ENCODE results near the gene LNX2. TPM values are rescaled to one million over a fixed set of nuclear protein-coding genes. Genes with fewer than 3 reads are reported as not detected.

LNX2 gene
- total RNA-seq, 1 donor from 2014 or later: 15.1 TPM

DNA sequence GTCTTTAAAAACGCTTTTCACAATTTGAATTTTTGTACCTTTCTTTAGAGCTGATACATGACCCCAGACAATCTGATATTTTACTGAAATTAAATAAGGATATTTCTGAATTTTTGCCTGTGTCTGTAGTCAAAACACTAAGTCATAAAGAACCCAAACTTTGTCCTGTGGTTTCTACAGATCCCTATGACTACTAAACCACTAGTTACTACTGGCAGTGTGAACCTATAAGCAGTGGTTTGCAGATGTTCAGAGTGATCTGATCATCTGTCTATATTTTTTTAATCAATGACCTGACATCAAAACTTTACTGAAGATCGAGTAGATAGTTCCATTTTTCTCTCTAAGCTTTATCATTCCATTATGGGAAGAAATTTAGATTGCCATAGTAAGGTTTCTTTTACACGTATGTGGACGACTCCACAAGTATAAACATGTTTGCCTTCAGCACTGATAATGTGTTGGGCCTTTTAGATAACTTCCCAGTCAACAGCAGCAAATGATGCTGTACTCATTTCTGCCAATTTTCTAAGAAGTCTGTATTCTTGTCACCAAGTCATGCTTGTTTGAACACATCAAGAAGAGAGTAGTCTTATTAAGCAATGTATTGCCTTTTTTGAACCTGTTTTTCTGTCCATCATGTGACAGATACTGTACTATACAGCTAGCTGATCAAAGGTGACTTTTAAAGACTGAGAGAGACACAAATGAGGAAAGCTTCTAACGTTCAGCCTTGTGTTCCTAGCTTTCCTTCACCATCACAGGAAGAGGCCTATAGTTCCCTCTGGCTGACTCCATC is 23.2 kb upstream of the LNX2 start:
- Histone ChIP-seq H3K4me2 (no peak overlapping the region), H3F3A (ENCODE audit: low read depth) (no peaks in the 10 kb centered on the region), H3K27me3 (no peaks in the 10 kb centered on the region), H3K4me3 (no peak overlapping the region), H3K27ac (no peak overlapping the region), H3K9ac (no peak overlapping the region), H3K9me3 (ENCODE audit: low read depth) (no peaks in the 10 kb centered on the region), H3K79me2 (ENCODE audit: low read depth) (peaks cover 58% of the 10 kb centered on the region), H2AFZ (replicated peaks) (no peak overlapping the region), H3K4me1 (peaks cover 2% of the 10 kb centered on the region), H4K20me1 (ENCODE audit: low read depth) (peaks cover 34% of the 10 kb centered on the region), H3K36me3 (peaks cover 17% of the 10 kb centered on the region)
- TF ChIP-seq EZH2phosphoT487 (IDR thresholded peaks at IDR 0.05) (no peak), EZH2 (IDR thresholded peaks at IDR 0.05) (no peak)
- TF ChIP-seq, protein P1, sequence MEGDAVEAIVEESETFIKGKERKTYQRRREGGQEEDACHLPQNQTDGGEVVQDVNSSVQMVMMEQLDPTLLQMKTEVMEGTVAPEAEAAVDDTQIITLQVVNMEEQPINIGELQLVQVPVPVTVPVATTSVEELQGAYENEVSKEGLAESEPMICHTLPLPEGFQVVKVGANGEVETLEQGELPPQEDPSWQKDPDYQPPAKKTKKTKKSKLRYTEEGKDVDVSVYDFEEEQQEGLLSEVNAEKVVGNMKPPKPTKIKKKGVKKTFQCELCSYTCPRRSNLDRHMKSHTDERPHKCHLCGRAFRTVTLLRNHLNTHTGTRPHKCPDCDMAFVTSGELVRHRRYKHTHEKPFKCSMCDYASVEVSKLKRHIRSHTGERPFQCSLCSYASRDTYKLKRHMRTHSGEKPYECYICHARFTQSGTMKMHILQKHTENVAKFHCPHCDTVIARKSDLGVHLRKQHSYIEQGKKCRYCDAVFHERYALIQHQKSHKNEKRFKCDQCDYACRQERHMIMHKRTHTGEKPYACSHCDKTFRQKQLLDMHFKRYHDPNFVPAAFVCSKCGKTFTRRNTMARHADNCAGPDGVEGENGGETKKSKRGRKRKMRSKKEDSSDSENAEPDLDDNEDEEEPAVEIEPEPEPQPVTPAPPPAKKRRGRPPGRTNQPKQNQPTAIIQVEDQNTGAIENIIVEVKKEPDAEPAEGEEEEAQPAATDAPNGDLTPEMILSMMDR (IDR thresholded peaks at IDR 0.05): no peak
- Mint-ChIP-seq H3K4me1 (no peaks in the 10 kb centered on the region), H3K27ac (no peak overlapping the region), H3K4me3 (no peak overlapping the region), H3K27me3 (ENCODE audit: insufficient read depth, low read depth) (no peaks in the 10 kb centered on the region), H3K36me3 (peaks cover 7% of the 10 kb centered on the region), H3K9me3 (no peaks in the 10 kb centered on the region)
- no peak for DNase-seq (ENCODE audit: low spot score)

DNA sequence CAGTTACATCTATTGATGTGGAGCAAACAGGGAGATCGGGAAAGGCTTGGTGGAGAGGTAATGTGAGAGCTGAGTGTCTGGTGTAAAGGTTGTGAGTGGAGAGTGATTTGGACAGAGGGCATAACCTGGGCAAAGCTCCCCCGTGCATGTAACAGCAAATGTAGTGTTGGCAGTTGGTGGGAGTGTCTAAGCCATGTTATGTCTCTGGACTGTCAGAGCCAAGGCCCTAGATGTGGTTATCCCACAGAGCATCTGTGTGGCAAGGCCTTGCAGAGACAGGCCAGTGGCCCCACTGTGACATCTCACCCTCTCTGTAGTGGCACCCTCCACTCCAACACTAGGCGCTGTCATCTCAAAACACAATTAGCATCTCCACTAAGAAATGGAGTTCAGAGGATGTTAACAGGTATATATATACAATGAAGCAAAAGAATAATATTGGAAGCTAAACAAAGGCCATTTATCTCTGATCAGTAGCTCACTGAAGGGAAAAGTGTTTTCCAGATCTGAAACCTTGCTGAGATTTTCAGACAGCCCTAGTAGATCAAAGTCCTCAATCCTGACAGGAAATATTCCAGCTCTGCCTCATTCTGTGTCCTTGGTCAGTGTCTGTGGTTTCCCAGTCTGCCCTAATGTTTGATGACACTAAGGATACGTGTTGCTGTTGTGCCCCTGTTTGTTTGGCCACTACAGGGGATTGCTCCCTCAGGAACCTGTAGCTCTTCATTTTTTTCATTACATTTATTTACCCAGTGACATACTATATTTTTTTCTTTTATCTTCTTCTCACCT is 21.6 kb upstream of the LNX2 start:
- Mint-ChIP-seq H3K4me1 (peaks cover 8% of the 10 kb centered on the region), H3K9me3 (no peaks in the 10 kb centered on the region), H3K27me3 (ENCODE audit: insufficient read depth, low read depth) (no peaks in the 10 kb centered on the region), H3K4me3 (no peak overlapping the region), H3K27ac (no peak overlapping the region), H3K36me3 (peaks cover 2% of the 10 kb centered on the region)
- H3K79me2 ChIP-seq (ENCODE audit: low read depth): peaks cover 74% of the 10 kb centered on the region
- DNase-seq (ENCODE audit: low spot score): no peak
- H3K4me1 ChIP-seq: peaks cover 17% of the 10 kb centered on the region
- peaks cover 4% of the 10 kb centered on the region for H3K36me3 ChIP-seq
- H3K4me3 ChIP-seq: no peak overlapping the region
- no peaks in the 10 kb centered on the region for H3K27me3 ChIP-seq
- H4K20me1 ChIP-seq (ENCODE audit: low read depth): peaks cover 50% of the 10 kb centered on the region
- no peaks in the 10 kb centered on the region for H3K9me3 ChIP-seq (ENCODE audit: low read depth)
- no peak overlapping the region for H2AFZ ChIP-seq (replicated peaks)
- no peak overlapping the region for H3K4me2 ChIP-seq
- no peak overlapping the region for H3K27ac ChIP-seq
- no peak overlapping the region for H3K9ac ChIP-seq
- no peaks in the 10 kb centered on the region for H3F3A ChIP-seq (ENCODE audit: low read depth)
- TF ChIP-seq EZH2phosphoT487 (IDR thresholded peaks at IDR 0.05): no peak
- no peak for TF ChIP-seq EZH2 (IDR thresholded peaks at IDR 0.05)
- TF ChIP-seq, protein P1 (IDR thresholded peaks at IDR 0.05): no peak

DNA sequence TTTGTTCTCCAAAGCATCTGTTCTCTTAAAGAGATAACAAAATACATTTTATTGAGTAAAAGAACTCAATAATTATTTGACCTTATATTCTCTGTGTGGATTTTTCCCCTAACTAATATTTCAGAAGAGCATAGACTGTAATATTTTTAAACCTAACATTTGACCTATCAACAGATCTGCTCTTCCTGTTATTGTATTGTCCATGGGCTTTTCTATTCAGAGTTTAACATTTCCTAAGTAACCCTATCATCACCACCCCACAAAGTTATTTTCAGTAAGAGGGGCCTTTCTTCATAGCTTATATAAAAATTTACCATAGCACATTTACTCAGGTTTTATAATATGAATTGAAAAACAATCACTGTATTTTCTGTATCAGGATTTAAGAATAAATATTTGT is 18.9 kb upstream of the LNX2 start:
- no peak overlapping the region for H3K27ac ChIP-seq
- Mint-ChIP-seq H3K36me3 (no peaks in the 10 kb centered on the region), H3K4me1 (peaks cover 9% of the 10 kb centered on the region), H3K9me3 (no peaks in the 10 kb centered on the region), H3K27me3 (ENCODE audit: insufficient read depth, low read depth) (no peaks in the 10 kb centered on the region), H3K27ac (no peak overlapping the region), H3K4me3 (no peak overlapping the region)
- no peak overlapping the region for H3K4me2 ChIP-seq
- no peak for DNase-seq (ENCODE audit: low spot score)
- H2AFZ ChIP-seq (replicated peaks): no peak overlapping the region
- no peaks in the 10 kb centered on the region for H3F3A ChIP-seq (ENCODE audit: low read depth)
- no peak overlapping the region for H3K9ac ChIP-seq
- H3K4me1 ChIP-seq: peaks cover 23% of the 10 kb centered on the region
- no peaks in the 10 kb centered on the region for H3K9me3 ChIP-seq (ENCODE audit: low read depth)
- TF ChIP-seq EZH2 (IDR thresholded peaks at IDR 0.05) (no peak), EZH2phosphoT487 (IDR thresholded peaks at IDR 0.05) (no peak)
- TF ChIP-seq, protein P1 (IDR thresholded peaks at IDR 0.05): no peak
- H3K36me3 ChIP-seq: no peaks in the 10 kb centered on the region
- H3K27me3 ChIP-seq: no peaks in the 10 kb centered on the region
- H3K79me2 ChIP-seq (ENCODE audit: low read depth): peaks cover 74% of the 10 kb centered on the region
- peaks cover 71% of the 10 kb centered on the region for H4K20me1 ChIP-seq (ENCODE audit: low read depth)
- no peak overlapping the region for H3K4me3 ChIP-seq

Measured in neural progenitor cell (in vitro differentiated cells).